Activated naive CD8-positive, alpha-beta T cell (primary cell): ENCODE results near the gene MAPT.
"Not testable (repeated sequence)": the region's sequence is repeated elsewhere in the genome, so short reads cannot be mapped to it uniquely, and the experiment has no call there.

Experiments
- H3K27ac Mint-ChIP-seq: one replicate; pipeline ENCODE4 v1.8.0; 2021; ENCODE audit warnings: mixed read lengths
- H3K27me3 Mint-ChIP-seq: one replicate; pipeline ENCODE4 v1.8.0; 2021; ENCODE audit warnings: mixed read lengths
- H3K36me3 Mint-ChIP-seq: one replicate; pipeline ENCODE4 v1.8.0; 2021; ENCODE audit warnings: mixed read lengths
- H3K4me1 Mint-ChIP-seq: one replicate; pipeline ENCODE4 v1.8.0; 2021; ENCODE audit warnings: low read depth, mixed read lengths
- H3K4me3 Mint-ChIP-seq: one replicate; pipeline ENCODE4 v1.8.0; 2021; ENCODE audit warnings: mild to moderate bottlenecking, mixed read lengths
- H3K9me3 Mint-ChIP-seq: one replicate; pipeline ENCODE4 v1.8.0; 2021; ENCODE audit warnings: low read depth, mixed read lengths

MAPT gene

DNA sequence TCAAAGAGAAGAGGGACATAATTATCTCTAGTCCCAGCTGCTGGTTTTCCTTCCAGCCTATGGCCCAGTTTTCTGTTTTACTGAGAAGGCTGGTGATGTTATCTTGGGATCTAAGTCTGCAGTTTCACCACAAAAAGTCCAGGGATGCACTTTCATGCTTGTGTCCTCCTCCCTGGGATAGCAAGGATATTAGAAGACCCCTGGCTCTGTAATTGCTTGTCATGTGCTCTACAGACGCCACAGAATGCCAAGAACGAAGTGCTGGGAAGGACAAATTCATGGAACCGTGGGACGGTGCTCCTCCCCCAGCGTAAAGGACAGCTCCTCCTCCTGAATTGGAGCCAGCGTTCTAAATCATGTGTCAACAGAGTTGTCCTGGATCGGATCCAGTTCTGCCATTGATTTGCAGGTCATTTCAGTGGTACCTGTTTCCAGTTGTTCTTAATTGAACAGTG is 8.6 kb downstream of the MAPT start:
- H3K27me3 Mint-ChIP-seq = peaks cover 45% of the 10 kb centered on the region
- H3K27ac Mint-ChIP-seq = no peak overlapping the region
- H3K4me1 Mint-ChIP-seq = peaks cover 13% of the 10 kb centered on the region
- H3K36me3 Mint-ChIP-seq = no peaks in the 10 kb centered on the region
- H3K9me3 Mint-ChIP-seq = no peaks in the 10 kb centered on the region
- no peak overlapping the region for H3K4me3 Mint-ChIP-seq

DNA sequence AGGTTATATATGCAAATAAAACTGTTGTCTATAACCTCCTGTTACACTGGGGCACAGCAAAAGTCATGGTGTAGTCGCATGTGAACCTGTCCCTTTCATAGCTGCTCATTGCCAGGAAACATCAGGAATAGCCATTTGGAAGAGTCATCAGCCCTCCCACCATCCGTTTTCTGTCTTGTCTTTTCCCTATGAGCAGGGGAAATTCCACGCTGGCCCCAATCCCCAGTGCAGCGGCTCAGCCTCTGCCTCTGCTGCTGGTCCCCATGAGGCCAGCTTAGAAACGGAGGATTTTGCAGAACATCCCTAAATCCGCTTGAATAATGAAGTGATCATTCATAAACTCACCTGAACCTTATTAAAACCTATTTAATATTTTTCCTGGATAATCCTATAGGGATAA is 10.5 kb downstream of the MAPT start:
- peaks cover 28% of the 10 kb centered on the region for H3K27me3 Mint-ChIP-seq
- no peak overlapping the region for H3K4me3 Mint-ChIP-seq
- no peaks in the 10 kb centered on the region for H3K9me3 Mint-ChIP-seq
- H3K27ac Mint-ChIP-seq = no peak overlapping the region
- peaks cover 20% of the 10 kb centered on the region for H3K4me1 Mint-ChIP-seq
- no peaks in the 10 kb centered on the region for H3K36me3 Mint-ChIP-seq

DNA sequence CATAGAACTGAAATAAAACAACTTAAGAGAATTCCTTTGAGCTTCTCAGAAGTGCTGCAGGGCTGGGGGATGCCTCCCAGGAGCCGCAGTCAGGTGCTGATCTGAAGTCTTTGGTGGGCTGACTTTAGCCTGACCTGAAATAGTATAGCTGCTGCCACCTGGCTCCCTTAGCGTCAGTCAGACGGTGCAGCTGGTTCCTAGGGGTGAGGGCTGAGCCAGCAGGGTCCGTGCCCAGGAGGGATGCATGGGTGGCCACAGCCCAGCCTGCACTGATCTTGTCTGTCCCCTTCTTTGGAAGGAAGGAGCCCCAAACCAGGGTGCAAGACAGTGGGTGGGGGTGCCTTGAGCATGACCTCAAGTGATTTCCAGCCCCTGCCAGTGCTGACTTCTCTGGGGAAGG is 11.5 kb downstream of the MAPT start:
- Mint-ChIP-seq H3K27me3 (peaks cover 21% of the 10 kb centered on the region), H3K36me3 (no peaks in the 10 kb centered on the region), H3K27ac (no peak overlapping the region), H3K4me1 (peaks cover 20% of the 10 kb centered on the region), H3K9me3 (no peaks in the 10 kb centered on the region), H3K4me3 (no peak overlapping the region)

DNA sequence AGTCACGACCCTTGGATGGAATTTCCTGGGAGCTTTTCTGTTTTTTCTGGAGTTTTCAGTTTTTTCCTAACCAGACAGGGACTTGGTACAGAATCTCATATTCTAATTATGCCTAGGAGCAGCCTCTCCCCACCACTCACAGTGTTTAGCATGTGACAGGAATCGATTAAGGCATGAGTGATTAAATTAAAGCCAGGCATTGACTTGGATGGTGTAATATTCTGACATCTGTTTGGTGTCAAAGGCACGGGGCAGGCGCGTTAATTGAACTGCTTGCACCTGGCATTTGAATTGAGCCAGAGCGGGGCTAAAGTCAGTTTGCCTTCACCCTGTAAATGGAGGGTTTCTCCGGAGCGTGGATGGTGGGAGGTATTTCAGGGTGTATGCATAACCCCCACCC is 11.9 kb downstream of the MAPT start:
- H3K27me3 Mint-ChIP-seq = peaks cover 17% of the 10 kb centered on the region
- H3K36me3 Mint-ChIP-seq = no peaks in the 10 kb centered on the region
- no peaks in the 10 kb centered on the region for H3K9me3 Mint-ChIP-seq
- H3K4me1 Mint-ChIP-seq = peaks cover 20% of the 10 kb centered on the region
- H3K4me3 Mint-ChIP-seq = no peak overlapping the region
- H3K27ac Mint-ChIP-seq = no peak overlapping the region

DNA sequence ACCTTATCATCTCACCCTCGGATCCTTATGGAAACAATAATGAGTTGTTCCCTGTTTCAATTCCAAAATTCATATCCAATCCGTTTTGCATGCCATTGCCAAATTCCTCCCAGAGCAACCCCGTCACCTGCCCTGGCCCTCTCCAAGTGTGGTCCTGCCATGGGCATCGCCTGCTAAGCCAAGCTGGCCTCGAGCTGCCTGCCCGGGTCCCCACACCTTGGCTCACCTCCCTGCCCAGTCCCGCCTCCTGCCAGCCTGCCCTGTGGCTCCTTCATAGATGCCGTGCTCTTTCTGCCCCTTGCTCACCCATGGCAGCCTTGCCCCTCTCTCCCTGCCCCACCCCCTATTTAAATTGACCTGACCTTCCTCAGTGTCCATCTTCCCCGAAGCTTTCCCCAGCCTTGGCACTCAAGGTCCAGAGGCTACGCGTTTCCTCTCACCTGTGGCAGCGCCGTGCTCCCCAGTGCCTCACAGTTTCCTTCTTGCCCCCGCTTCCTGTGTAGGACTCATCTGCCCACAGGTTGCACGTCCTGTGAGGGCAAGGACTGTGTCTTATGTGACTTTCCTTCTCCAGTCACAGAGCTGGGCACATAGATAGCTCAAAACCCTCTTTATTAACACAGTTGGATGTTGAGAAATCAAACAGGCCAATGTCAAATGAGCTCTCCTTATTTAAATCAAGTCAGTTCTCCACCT is 12.7 kb downstream of the MAPT start:
- Mint-ChIP-seq H3K4me1 (peaks cover 20% of the 10 kb centered on the region), H3K9me3 (peaks cover 2% of the 10 kb centered on the region), H3K27ac (no peak overlapping the region), H3K27me3 (peaks cover 13% of the 10 kb centered on the region), H3K36me3 (peaks cover 1% of the 10 kb centered on the region), H3K4me3 (peak overlapping the region; percentile 30)

DNA sequence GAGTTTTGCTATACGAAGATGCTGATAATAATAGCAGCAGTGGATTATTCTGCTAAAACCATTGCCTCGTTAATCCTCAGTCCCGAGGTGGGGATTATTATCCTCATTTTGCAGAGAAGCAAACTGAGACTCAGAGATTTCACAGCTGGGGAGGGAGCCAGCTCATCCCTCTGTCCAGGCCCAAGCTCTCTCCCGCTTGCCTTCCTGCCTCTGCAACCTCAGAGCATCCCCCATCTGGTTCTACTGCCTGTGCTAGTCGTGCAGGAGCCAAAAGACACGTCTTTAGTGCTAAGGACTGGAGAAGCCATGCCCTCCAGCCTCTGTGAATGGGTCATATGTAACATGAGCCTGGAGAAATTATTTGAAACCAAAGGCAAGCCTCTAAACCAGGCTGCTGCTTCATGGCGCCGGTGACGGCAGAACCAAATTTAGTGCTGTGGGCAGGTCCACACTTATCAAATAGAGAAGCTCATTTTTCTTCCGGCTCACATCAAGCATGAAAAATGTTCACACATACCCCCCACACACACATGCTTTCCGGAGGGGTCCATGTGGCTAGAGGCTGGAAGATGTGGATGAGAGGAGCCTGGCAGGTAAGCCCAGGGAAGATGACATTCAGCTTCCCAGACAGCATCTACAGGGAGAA is 13.5 kb downstream of the MAPT start:
- Mint-ChIP-seq H3K27me3 (peaks cover 5% of the 10 kb centered on the region), H3K27ac (no peak overlapping the region), H3K4me3 (peak overlapping the region; percentile 30), H3K36me3 (peaks cover 4% of the 10 kb centered on the region), H3K9me3 (peaks cover 6% of the 10 kb centered on the region), H3K4me1 (peaks cover 20% of the 10 kb centered on the region)

DNA sequence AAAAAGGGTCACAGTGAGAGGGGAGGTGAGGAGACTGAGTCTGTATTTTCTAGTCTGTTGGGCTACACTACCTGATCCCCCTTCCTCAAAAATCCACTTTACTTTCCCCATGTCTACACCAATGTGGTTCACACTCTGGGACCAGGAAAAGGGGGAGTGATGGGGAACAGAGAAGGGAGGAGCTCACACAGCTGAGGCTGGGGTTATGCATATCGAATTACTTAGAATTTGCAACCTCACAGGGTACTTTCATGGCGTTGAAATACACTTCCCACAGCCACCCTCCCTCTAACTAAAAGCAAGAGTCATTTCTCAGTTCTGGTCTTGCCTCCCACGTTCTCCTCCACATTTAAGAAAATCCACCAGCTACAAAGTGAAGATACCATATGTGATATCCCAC is 14.1 kb downstream of the MAPT start:
- Mint-ChIP-seq H3K4me1 (peaks cover 20% of the 10 kb centered on the region), H3K9me3 (peaks cover 11% of the 10 kb centered on the region), H3K36me3 (peaks cover 8% of the 10 kb centered on the region), H3K4me3 (no peak overlapping the region), H3K27ac (no peak overlapping the region), H3K27me3 (peaks cover 5% of the 10 kb centered on the region)

DNA sequence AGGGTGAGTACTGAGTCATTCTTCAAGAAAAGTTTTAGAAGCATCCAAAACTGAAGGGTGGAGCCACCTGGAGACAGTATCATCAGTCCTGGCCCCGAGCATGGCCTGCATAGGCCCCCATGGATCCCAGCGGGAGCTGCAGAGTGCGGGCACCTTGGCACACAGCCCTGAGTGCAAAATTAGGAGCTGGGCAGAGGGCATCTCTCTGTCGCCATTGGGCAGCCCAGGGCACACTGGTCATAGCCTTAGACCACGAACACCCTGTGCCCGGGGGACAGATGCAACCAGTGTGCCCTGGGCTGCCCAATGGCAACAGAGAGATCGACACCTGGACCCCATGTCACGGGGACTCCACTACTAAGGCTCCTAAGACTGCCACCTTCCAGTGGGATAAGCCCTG is 14.6 kb downstream of the MAPT start:
- H3K36me3 Mint-ChIP-seq = peaks cover 8% of the 10 kb centered on the region
- H3K4me3 Mint-ChIP-seq = no peak overlapping the region
- peaks cover 11% of the 10 kb centered on the region for H3K9me3 Mint-ChIP-seq
- H3K27me3 Mint-ChIP-seq = peaks cover 5% of the 10 kb centered on the region
- H3K4me1 Mint-ChIP-seq = peaks cover 20% of the 10 kb centered on the region
- no peak overlapping the region for H3K27ac Mint-ChIP-seq

DNA sequence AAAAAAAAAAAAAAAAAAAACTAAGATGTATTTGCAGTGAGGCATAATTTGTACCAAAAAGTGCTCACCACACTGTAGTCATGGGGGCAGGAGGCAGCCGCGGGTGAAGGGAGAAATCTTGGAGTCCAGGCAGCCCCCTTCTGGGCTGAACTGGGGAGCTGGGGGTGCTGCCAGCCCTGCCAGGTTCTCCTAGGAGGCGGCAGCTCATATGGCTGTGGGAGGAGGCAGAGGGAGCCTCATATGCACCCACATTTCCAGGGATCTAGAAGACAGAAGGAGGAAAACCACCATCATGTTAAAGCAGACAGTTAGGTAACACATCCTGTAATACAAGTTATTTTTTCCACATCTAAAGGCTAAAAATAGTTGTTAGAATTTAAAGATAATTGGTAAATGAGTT is 16.3 kb downstream of the MAPT start:
- peaks cover 20% of the 10 kb centered on the region for H3K4me1 Mint-ChIP-seq
- no peak overlapping the region for H3K4me3 Mint-ChIP-seq
- no peak overlapping the region for H3K27ac Mint-ChIP-seq
- peaks cover 6% of the 10 kb centered on the region for H3K27me3 Mint-ChIP-seq
- H3K9me3 Mint-ChIP-seq = peaks cover 11% of the 10 kb centered on the region
- H3K36me3 Mint-ChIP-seq = peaks cover 8% of the 10 kb centered on the region

DNA sequence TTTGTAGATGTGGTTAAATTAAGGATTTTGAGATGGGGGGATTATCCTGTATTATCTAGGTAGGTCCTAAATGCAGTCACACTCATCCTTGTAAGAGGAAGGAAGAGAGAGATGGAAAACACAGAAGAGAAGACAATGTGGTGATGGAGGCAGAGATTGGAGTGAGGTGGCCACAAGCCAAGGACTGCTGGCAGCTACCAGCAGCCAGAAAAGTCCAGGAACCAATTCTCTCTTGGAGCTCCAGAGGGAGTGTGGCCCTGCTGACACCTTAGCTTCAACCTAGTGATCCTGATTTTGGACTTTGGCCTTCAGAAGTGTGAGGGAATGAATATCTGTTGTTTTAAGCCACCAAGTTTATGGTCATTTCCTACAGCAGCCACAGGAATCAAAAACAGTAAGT is 18.0 kb downstream of the MAPT start:
- peaks cover 13% of the 10 kb centered on the region for H3K4me1 Mint-ChIP-seq
- H3K27ac Mint-ChIP-seq = no peak overlapping the region
- peaks cover 8% of the 10 kb centered on the region for H3K36me3 Mint-ChIP-seq
- H3K9me3 Mint-ChIP-seq = peaks cover 11% of the 10 kb centered on the region
- no peak overlapping the region for H3K4me3 Mint-ChIP-seq
- peaks cover 3% of the 10 kb centered on the region for H3K27me3 Mint-ChIP-seq

DNA sequence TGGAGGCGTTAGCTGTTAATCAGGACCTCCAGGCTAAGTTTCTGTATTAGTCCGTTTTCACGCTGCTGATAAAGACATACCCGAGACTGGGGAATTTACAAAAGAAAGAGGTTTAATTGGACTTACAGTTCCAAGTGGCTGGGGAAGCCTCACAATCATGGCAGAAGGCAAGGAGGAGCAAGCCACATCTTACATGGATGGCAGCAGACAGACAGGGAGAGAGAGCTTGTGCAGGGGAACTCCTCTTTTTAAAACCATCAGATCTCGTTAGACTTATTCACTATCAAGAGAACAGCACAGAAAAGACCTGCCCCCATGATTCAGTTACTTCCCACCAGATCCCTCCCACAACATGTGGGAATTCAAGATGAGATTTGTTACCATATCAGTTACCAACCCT is 18.7 kb downstream of the MAPT start:
- not testable (repeated sequence) for H3K27ac Mint-ChIP-seq, H3K27me3 Mint-ChIP-seq, H3K4me3 Mint-ChIP-seq, H3K4me1 Mint-ChIP-seq, H3K36me3 Mint-ChIP-seq
- peaks cover 11% of the 10 kb centered on the region for H3K9me3 Mint-ChIP-seq

DNA sequence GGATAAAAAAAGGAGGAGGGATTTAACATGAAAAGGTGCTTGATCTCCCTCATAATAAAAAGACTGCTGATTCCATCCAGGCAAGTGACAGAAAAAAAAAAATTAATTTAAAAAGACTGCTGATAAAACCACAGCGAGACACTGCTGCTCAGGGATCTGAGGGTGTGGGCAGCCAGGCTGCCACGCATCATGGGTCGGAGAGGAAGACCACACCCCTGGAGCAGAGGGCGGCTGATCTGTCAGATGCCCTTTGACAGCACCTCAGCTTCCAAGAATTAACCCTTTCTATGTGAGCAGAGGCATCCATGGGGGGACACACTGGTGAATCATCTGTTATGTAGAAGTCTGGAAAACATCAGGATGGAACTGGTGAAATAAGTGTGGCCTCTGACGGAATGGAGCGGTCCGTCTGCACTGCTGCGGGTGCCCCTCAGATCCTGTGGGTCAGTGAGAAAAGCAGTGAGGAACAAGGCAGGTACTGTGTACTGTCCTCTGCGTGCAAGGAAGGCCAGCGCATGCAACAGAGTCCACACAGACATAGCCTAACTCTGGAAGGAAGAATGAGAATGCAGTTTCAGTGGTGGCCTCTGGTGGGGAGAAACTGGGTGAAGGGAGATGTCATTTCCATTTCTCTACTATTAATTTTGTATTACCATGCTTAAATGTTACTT is 19.8 kb downstream of the MAPT start:
- Mint-ChIP-seq H3K9me3 (peaks cover 11% of the 10 kb centered on the region), H3K4me3 (no peak overlapping the region), H3K36me3 (peaks cover 8% of the 10 kb centered on the region), H3K4me1 (no peaks in the 10 kb centered on the region), H3K27me3 (peaks cover 3% of the 10 kb centered on the region), H3K27ac (no peak overlapping the region)

DNA sequence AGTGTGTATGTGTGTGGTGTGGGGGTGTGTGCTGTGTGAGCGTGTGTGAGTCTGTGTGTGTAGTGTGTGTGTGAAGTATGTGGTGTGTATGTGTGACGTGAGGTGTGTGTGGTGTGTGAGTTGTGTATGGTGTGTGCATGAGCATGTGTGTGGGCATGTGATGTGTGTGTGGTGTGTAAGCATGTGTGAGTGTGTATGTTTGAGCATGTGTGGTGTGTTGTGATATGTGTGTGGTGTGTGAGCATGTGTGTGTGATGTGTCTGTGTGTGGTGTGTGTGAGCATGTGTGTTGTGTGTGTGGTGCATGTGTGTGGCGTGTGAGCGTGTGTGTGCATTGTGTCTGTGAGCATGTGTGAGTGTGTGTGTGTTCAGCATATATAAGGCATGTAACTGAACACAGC is 20.9 kb downstream of the MAPT start:
- H3K4me3 Mint-ChIP-seq = no peak overlapping the region

DNA sequence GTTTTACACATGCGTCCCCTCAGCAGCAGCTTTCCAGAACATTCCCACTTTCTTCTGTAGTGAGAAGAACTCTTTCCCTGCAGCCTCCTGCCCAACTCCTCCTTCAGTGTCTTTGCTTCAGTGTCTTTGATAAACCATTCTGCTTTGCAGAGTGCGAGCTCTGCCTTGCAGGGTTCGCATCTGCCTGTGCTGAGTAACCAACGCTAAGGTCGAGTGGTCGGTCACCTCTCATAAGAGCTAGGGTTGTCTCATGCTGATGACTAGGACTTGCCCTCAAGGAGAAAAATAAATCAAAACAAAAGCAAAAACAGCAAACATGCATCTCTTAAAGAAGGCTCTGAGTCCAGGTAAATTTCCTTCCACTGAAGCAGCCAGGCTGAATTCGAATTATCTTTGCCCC is 22.7 kb downstream of the MAPT start:
- H3K4me3 Mint-ChIP-seq = no peak overlapping the region
- peaks cover 7% of the 10 kb centered on the region for H3K36me3 Mint-ChIP-seq
- H3K4me1 Mint-ChIP-seq = no peaks in the 10 kb centered on the region
- H3K27me3 Mint-ChIP-seq = peaks cover 6% of the 10 kb centered on the region
- H3K27ac Mint-ChIP-seq = no peak overlapping the region
- H3K9me3 Mint-ChIP-seq = peaks cover 9% of the 10 kb centered on the region

More for the DNA sequence above, 20.9 kb downstream of the MAPT start:
- Mint-ChIP-seq H3K4me1 (no peaks in the 10 kb centered on the region), H3K36me3 (peaks cover 8% of the 10 kb centered on the region), H3K9me3 (peaks cover 11% of the 10 kb centered on the region), H3K27me3 (peaks cover 3% of the 10 kb centered on the region), H3K27ac (no peak overlapping the region)

DNA sequence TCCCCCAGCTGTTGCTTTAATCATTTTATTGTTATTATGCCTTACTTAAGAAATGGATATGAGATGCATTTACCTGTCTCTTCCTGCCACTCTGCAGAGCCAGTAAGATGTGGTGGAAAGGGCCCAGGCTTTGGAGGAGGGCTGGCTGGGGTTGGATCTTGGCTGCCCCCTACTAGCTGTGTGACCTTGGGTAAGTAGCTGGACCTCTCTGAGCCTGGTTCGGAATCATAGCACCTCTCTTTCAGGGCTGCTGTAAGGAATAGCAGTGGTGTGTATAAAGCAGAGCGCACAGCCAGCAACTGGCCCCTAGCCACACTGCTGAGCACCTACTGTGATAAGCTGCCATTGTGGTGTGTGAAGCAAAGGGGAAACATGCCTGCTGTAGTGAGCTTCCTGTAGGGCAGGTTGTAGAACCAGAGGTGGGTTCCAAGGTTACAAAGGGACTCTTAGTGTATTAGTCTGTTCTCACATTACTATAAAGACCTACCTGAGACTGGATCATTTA is 23.9 kb downstream of the MAPT start:
- H3K9me3 Mint-ChIP-seq = peaks cover under 1% of the 10 kb centered on the region
- peaks cover under 1% of the 10 kb centered on the region for H3K36me3 Mint-ChIP-seq

More for the DNA sequence above, 23.9 kb downstream of the MAPT start:
- H3K4me3 Mint-ChIP-seq = no peak overlapping the region
- no peaks in the 10 kb centered on the region for H3K4me1 Mint-ChIP-seq
- H3K27ac Mint-ChIP-seq = no peak overlapping the region
- peaks cover 6% of the 10 kb centered on the region for H3K27me3 Mint-ChIP-seq
